ENCODE results near the gene FRMPD4.

The FRMPD4 gene

DNA sequence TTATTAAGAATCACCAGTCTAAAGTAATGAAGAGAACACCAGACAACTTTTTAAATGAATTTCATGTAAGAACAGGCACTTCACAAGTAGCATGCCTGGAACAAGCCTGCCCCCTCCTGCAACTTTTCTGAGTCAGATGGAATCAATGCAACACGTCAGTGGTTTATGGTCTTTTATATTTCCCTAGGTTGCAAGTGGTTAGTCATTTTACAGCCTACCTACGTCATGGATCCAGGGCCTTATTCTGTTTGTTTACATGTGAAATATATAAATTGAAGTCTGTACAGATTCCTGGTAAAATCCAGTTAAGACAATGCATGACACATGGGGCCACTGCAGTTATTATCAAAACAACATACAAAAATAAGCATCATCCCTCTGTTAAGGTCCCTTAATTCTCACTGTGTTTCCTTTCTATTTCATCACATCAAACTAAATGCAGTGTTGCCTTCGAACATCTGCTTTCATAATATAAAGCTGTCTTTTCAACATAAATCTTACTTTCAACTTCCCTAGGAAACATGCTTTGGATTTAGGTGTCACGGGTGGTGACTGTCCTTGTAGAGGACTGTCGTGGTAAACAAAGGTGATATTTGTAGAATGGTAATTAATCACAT lies 309.3 kb downstream of the FRMPD4 start:
- no peak overlapping the region for H3K4me2 ChIP-seq (ENCODE audit: low read length)
- no peaks in the 10 kb centered on the region for H3F3A ChIP-seq (ENCODE audit: insufficient read depth, low read length)
- no peaks in the 10 kb centered on the region for H3K9me3 ChIP-seq (ENCODE audit: low read length)
- no peaks in the 10 kb centered on the region for H3K27me3 ChIP-seq (ENCODE audit: insufficient read depth, low read length)
- H3K4me3 ChIP-seq (ENCODE audit: low read depth, low read length, poor library complexity, severe bottlenecking), result no peak overlapping the region
- H4K20me1 ChIP-seq (ENCODE audit: insufficient read depth, low read length), result no peaks in the 10 kb centered on the region
- no peaks in the 10 kb centered on the region for H3K79me2 ChIP-seq (ENCODE audit: insufficient read depth, low read length)
- H3K27ac ChIP-seq (ENCODE audit: low read depth, low read length, poor library complexity, severe bottlenecking), result no peak overlapping the region
- TF ChIP-seq EZH2 (IDR thresholded peaks at IDR 0.05; ENCODE audit: borderline replicate concordance, low read length), result no peak
- TF ChIP-seq, protein P1, sequence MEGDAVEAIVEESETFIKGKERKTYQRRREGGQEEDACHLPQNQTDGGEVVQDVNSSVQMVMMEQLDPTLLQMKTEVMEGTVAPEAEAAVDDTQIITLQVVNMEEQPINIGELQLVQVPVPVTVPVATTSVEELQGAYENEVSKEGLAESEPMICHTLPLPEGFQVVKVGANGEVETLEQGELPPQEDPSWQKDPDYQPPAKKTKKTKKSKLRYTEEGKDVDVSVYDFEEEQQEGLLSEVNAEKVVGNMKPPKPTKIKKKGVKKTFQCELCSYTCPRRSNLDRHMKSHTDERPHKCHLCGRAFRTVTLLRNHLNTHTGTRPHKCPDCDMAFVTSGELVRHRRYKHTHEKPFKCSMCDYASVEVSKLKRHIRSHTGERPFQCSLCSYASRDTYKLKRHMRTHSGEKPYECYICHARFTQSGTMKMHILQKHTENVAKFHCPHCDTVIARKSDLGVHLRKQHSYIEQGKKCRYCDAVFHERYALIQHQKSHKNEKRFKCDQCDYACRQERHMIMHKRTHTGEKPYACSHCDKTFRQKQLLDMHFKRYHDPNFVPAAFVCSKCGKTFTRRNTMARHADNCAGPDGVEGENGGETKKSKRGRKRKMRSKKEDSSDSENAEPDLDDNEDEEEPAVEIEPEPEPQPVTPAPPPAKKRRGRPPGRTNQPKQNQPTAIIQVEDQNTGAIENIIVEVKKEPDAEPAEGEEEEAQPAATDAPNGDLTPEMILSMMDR (IDR thresholded peaks at IDR 0.05; ENCODE audit: low read length), result no peak
- no peak overlapping the region for H3K9ac ChIP-seq (ENCODE audit: low read length)
- no peaks in the 10 kb centered on the region for H3K36me3 ChIP-seq (ENCODE audit: insufficient read depth, low read length)
- no peaks in the 10 kb centered on the region for H3K9me2 ChIP-seq (ENCODE audit: low read depth, low read length)
- no peak overlapping the region for H2AFZ ChIP-seq (ENCODE audit: low read length)
- H3K4me1 ChIP-seq (ENCODE audit: insufficient read depth, low read length, severe bottlenecking), result no peaks in the 10 kb centered on the region

- no peaks in the 10 kb centered on the region for H4K20me1 ChIP-seq (ENCODE audit: insufficient read depth, low read length)
- no peaks in the 10 kb centered on the region for H3K36me3 ChIP-seq (ENCODE audit: insufficient read depth, low read length)
- H3K4me3 ChIP-seq (ENCODE audit: low read depth, low read length, poor library complexity, severe bottlenecking), result no peak overlapping the region
- no peaks in the 10 kb centered on the region for H3K9me3 ChIP-seq (ENCODE audit: low read length)
- H3K4me1 ChIP-seq (ENCODE audit: insufficient read depth, low read length, severe bottlenecking), result no peaks in the 10 kb centered on the region
- H3K9me2 ChIP-seq (ENCODE audit: low read depth, low read length), result no peaks in the 10 kb centered on the region
- H3K79me2 ChIP-seq (ENCODE audit: insufficient read depth, low read length), result no peaks in the 10 kb centered on the region
- no peak overlapping the region for H3K9ac ChIP-seq (ENCODE audit: low read length)
- no peaks in the 10 kb centered on the region for H3F3A ChIP-seq (ENCODE audit: insufficient read depth, low read length)
- H3K4me2 ChIP-seq (ENCODE audit: low read length), result no peak overlapping the region
- H3K27ac ChIP-seq (ENCODE audit: low read depth, low read length, poor library complexity, severe bottlenecking), result no peak overlapping the region
- TF ChIP-seq EZH2 (IDR thresholded peaks at IDR 0.05; ENCODE audit: borderline replicate concordance, low read length), result no peak
- TF ChIP-seq, protein P1 (IDR thresholded peaks at IDR 0.05; ENCODE audit: low read length), result no peak
- no peaks in the 10 kb centered on the region for H3K27me3 ChIP-seq (ENCODE audit: insufficient read depth, low read length)
- no peak overlapping the region for H2AFZ ChIP-seq (ENCODE audit: low read length)
Measured at GRCh38 chrX:12452268-12452667, 314.0 kb downstream of the FRMPD4 start.

DNA sequence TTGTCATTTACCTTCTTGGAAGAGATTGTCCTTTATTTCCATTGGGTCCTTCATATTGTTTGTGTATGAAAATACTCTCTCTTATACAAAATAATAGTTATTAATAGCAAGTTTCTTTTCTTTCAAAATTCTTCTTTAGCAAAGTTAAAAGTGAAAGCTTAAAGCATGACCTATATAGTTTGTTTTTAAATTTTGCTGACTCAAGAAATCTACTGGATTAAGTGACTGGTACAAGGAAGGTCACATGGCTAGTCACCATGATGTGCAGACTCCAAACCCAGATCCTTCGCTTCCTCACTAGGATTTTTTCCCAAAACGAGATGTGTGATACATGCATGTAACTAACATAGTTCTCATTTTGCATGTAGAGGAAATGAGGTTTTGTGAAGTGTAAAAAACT lies 322.7 kb downstream of the FRMPD4 start:
- no peak overlapping the region for H3K4me3 ChIP-seq (ENCODE audit: low read depth, low read length, poor library complexity, severe bottlenecking)
- no peak overlapping the region for H3K4me2 ChIP-seq (ENCODE audit: low read length)
- H3K9me3 ChIP-seq (ENCODE audit: low read length), result no peaks in the 10 kb centered on the region
- no peaks in the 10 kb centered on the region for H3K4me1 ChIP-seq (ENCODE audit: insufficient read depth, low read length, severe bottlenecking)
- no peaks in the 10 kb centered on the region for H3K27me3 ChIP-seq (ENCODE audit: insufficient read depth, low read length)
- no peaks in the 10 kb centered on the region for H3K9me2 ChIP-seq (ENCODE audit: low read depth, low read length)
- H3F3A ChIP-seq (ENCODE audit: insufficient read depth, low read length), result no peaks in the 10 kb centered on the region
- no peak overlapping the region for H3K27ac ChIP-seq (ENCODE audit: low read depth, low read length, poor library complexity, severe bottlenecking)
- TF ChIP-seq, protein P1 (IDR thresholded peaks at IDR 0.05; ENCODE audit: low read length), result no peak
- TF ChIP-seq EZH2 (IDR thresholded peaks at IDR 0.05; ENCODE audit: borderline replicate concordance, low read length), result no peak
- no peaks in the 10 kb centered on the region for H3K79me2 ChIP-seq (ENCODE audit: insufficient read depth, low read length)
- no peak overlapping the region for H3K9ac ChIP-seq (ENCODE audit: low read length)
- no peaks in the 10 kb centered on the region for H4K20me1 ChIP-seq (ENCODE audit: insufficient read depth, low read length)
- H2AFZ ChIP-seq (ENCODE audit: low read length), result no peak overlapping the region
- no peaks in the 10 kb centered on the region for H3K36me3 ChIP-seq (ENCODE audit: insufficient read depth, low read length)
